ENCODE results near the gene CNTN1. TPM values are rescaled to one million over a fixed set of nuclear protein-coding genes. Genes with fewer than 3 reads are reported as not detected.

The CNTN1 gene
- total and polyA plus RNA-seq, 2 of the 8 experiments (the other 6 are each of a cell fraction or from before 2014, with no cell fraction given) = 7.2 to 21.8 TPM

DNA sequence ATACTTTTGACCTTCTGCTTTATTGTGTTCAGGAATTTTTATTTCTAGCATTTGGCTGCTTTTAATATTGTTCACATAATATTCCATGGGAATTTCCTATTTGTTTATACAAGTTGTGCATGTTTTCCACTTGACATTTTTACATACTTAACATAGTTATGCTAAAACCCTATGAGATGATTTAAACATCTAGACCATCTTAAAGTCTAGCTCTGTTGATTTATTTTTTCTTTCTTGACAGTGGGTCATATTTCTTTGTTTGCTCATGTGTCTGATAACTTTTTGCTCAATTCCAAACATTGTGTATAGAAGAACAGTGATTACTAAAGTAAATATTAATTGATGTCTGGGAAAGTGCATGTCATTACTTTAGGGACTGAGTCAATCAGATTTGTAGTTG, 293.8 kb downstream of the CNTN1 start:
- Histone ChIP-seq H3K18ac (ENCODE audit: extremely low read depth, low read length) (no peak overlapping the region), H3K27ac (ENCODE audit: low read depth, low read length) (no peak overlapping the region), H4K8ac (ENCODE audit: extremely low read depth, insufficient read depth, low read length) (no peak overlapping the region), H2BK20ac (ENCODE audit: low read length) (no peak overlapping the region), H3K23me2 (ENCODE audit: low read depth, low read length) (no peaks in the 10 kb centered on the region), H3K9ac (replicated peaks in 1 of 4; ENCODE audit: extremely low read depth in 1 of 4, low read depth in 3 of 4, low read length in 3 of 4) (no peak overlapping the region), H3K36me3 (ENCODE audit: control insufficient read depth in 2 of 4, insufficient read depth in 4 of 4, low read length in 3 of 4) (no peaks in the 10 kb centered on the region), H3K4me3 (ENCODE audit: extremely low read depth in 1 of 4, insufficient read depth in 2 of 4, low read depth in 3 of 4, low read length in 4 of 4) (no peak overlapping the region), H2BK12ac (ENCODE audit: low read depth, low read length) (no peak overlapping the region), H3K9me3 (ENCODE audit: insufficient read depth in 2 of 2, low read depth in 1 of 2, low read length in 1 of 2) (no peaks in the 10 kb centered on the region), H3K4me2 (ENCODE audit: insufficient read depth in 1 of 2, low read depth in 2 of 2, low read length in 2 of 2) (no peak overlapping the region), H3K56ac (replicated peaks; ENCODE audit: insufficient read length, low read depth, low read length) (no peak overlapping the region), H3K23ac (ENCODE audit: insufficient read length) (no peak overlapping the region), H2BK120ac (replicated peaks; ENCODE audit: low read depth, low read length) (no peak overlapping the region), H2BK5ac (ENCODE audit: low read depth, low read length) (no peak overlapping the region), H2BK15ac (ENCODE audit: low read length) (no peak overlapping the region), H3K4me1 (replicated peaks in 1 of 4; ENCODE audit: control insufficient read depth in 3 of 4, insufficient read depth in 4 of 4, low read length in 3 of 4) (no peaks in the 10 kb centered on the region), H3K79me1 (ENCODE audit: low read depth, low read length) (no peaks in the 10 kb centered on the region), H4K91ac (replicated peaks; ENCODE audit: insufficient read length, low read length) (no peak overlapping the region), H3K4ac (replicated peaks; ENCODE audit: insufficient read length, low read depth, low read length) (no peak overlapping the region), H3K14ac (ENCODE audit: insufficient read length) (no peak overlapping the region), H2AK5ac (ENCODE audit: low read depth, low read length) (no peak overlapping the region), H4K5ac (ENCODE audit: insufficient read length, low read depth, low read length) (no peak overlapping the region), H2AFZ (ENCODE audit: low read length) (no peak overlapping the region), H3K79me2 (ENCODE audit: control insufficient read depth in 1 of 2, insufficient read depth in 2 of 2, low read length in 2 of 2) (no peaks in the 10 kb centered on the region), H4K20me1 (replicated peaks in 1 of 2; ENCODE audit: control insufficient read depth in 1 of 2, insufficient read depth in 2 of 2, low read length in 2 of 2) (no peaks in the 10 kb centered on the region), H3K27me3 (replicated peaks in 1 of 4; ENCODE audit: control insufficient read depth in 3 of 4, extremely low read depth in 1 of 4, insufficient read depth in 3 of 4, low read length in 3 of 4) (no peaks in the 10 kb centered on the region)
- DNase-seq (ENCODE audit: low read depth in 1 of 2, low spot score in 2 of 2) (no peak), FAIRE-seq (no peak)
- POLR2A ChIA-PET (ENCODE audit: partially characterized antibody) = no interaction called here
- TF ChIP-seq, protein P1, sequence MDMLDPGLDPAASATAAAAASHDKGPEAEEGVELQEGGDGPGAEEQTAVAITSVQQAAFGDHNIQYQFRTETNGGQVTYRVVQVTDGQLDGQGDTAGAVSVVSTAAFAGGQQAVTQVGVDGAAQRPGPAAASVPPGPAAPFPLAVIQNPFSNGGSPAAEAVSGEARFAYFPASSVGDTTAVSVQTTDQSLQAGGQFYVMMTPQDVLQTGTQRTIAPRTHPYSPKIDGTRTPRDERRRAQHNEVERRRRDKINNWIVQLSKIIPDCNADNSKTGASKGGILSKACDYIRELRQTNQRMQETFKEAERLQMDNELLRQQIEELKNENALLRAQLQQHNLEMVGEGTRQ (IDR thresholded peaks at IDR 0.05; ENCODE audit: low read length) = no peak
- TF ChIP-seq BRCA1 (IDR thresholded peaks at IDR 0.05; ENCODE audit: low read depth, low read length) (no peak), SP4 (IDR thresholded peaks at IDR 0.05; ENCODE audit: low read length) (no peak), CREB1 (IDR thresholded peaks at IDR 0.05) (no peak), SIN3A (conservative IDR thresholded peaks at IDR 0.05 in 1 of 2, IDR thresholded peaks at IDR 0.05 in 1 of 2; ENCODE audit: low read depth in 1 of 2, low read length in 2 of 2) (no peak), TAF7 (optimal IDR thresholded peaks at IDR 0.05; ENCODE audit: borderline replicate concordance, low read depth, low read length) (no peak), HDAC2 (IDR thresholded peaks at IDR 0.05; ENCODE audit: borderline replicate concordance in 1 of 2, low read depth in 2 of 2, low read length in 2 of 2) (no peak), SP1 (IDR thresholded peaks at IDR 0.05; ENCODE audit: low read depth, low read length) (no peak), SIRT6 (IDR thresholded peaks at IDR 0.05; ENCODE audit: low read length) (no peak), SIX5 (IDR thresholded peaks at IDR 0.05; ENCODE audit: low read depth, low read length) (no peak), EGR1 (IDR thresholded peaks at IDR 0.05; ENCODE audit: borderline replicate concordance, low read depth, low read length) (no peak), GTF2F1 (IDR thresholded peaks at IDR 0.05; ENCODE audit: borderline replicate concordance, low read depth, low read length) (no peak), GABPA (IDR thresholded peaks at IDR 0.05; ENCODE audit: borderline replicate concordance, insufficient read depth, low read length) (no peak), TCF12 (IDR thresholded peaks at IDR 0.05; ENCODE audit: low read depth, low read length) (no peak)
- TF ChIP-seq, protein P2, sequence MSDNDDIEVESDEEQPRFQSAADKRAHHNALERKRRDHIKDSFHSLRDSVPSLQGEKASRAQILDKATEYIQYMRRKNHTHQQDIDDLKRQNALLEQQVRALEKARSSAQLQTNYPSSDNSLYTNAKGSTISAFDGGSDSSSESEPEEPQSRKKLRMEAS (IDR thresholded peaks at IDR 0.05) = no peak
- CTCF ChIA-PET (ENCODE audit: partially characterized antibody) = no interaction called here

Measured in H1 (cell line).